Fibroblast of mammary gland (primary cell): Measurements from ENCODE around the gene KDM1A.

Experiments
- DNase-seq: peaks from one replicate; pipeline ENCODE4 v3.0.0-alpha.2; 2010; ENCODE audit warnings: low read depth
- H3K4me3 ChIP-seq: 2 replicates; pipeline ENCODE4 v1.5.1; 2011; ENCODE audit warnings: low read depth, mild to moderate bottlenecking, low read length, moderate library complexity; ENCODE audit not compliant: control insufficient read depth
- CTCF ChIP-seq: conservative IDR thresholded peaks from 2 replicates; pipeline ENCODE4 v1.5.1; 2011; ENCODE audit warnings: low read depth, low read length, inconsistent platforms; ENCODE audit not compliant: control insufficient read depth, insufficient read depth

The KDM1A gene

GRCh38 chr1:23019094-23019862 is at the start of gene KDM1A:
TSS of gene KDM1A (plus strand) at chr1:23019468. CDS start at chr1:23019597, 129 bp downstream.
- peak within 1 kb of the TSS; percentile 95 for H3K4me3 ChIP-seq
- TF ChIP-seq CTCF = no peak
- DNase-seq = peak; percentile 98

DNA sequence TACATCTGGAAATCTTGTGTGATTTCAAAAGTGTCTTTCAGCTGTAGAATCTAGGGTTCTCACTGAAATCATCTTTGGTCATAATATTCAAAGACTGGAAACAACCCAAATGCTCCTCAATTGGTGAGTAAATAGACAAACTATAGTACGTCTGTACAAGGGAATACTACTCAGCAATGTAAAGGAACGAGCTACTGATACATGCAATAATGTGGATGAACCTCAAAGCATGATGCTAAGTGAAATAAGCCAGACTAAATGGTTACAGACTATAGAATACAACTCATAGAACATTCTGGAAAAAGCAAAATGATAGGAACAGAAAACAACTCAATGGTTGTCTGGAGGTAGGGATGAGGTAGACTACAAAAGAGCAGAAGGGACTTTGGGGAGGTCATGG is 49.2 kb upstream of the KDM1A start:
- no peak for DNase-seq
- H3K4me3 ChIP-seq = no peak overlapping the region
- TF ChIP-seq CTCF = no peak

DNA sequence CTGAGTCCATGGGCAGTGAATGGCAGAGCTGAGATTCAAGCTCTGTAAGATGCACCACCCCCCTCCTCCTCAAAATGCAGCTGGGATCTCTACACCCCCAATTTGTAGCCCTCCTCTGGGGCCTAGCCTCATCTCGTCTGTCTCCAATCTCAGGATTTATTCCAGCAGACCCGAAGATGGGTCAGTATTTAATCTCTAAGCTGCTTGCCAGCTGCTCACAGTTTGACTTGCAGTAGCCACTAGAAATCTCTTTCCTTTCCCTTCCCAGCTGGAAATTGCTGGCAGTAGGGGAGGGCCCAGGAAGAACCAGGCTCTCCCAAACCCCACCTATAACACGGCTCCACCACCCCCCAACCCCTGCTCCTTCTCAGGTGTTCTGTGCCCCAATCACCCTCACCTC is 48.1 kb upstream of the KDM1A start:
- no peak for TF ChIP-seq CTCF
- no peak for DNase-seq
- H3K4me3 ChIP-seq = no peak overlapping the region

DNA sequence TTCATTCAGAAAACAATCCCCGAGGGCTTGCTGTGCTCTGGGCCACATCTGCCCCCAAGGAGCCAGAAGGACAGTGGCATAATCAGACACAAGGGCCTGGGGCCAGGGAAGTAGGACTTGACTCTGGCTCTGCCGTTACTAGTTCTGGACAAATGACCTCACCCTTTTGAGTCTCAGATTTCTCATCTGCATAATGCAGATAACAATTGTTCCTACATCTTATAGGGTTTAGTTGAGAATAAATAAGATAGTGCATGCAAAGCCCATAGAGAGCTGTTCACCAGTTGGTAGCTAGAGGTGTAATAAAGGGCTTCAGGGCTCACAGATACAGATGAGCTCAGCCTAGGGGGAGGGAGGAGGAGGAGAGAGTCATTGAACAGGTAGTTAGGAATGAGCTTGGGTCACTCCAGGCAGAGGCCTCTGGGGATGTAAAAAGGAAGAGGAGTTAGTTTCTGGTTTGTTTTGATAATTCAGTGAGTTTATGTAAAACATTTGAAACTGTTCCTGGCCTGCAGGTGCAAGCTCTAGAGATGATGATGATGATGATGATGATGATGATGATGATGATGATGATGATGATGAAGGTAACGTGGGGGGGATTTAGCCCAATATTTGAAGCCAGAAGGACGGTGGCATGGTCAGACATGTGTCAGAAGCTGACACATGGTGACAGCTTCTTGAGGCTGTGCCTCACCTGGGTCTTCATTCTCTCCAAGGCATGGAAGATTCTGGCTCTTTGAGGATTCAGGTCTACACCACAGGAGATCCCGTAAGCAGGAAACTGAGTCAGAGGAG is 47.5 kb upstream of the KDM1A start:
- TF ChIP-seq CTCF = no peak
- H3K4me3 ChIP-seq = no peak overlapping the region
- no peak for DNase-seq

- TF ChIP-seq CTCF = no peak
- no peak within 1 kb of the TSS for H3K4me3 ChIP-seq
- no peak for DNase-seq
These were observed 46.5 kb upstream of the KDM1A start, which contains the start of gene LACTBL1 for GRCh38 chr1:22972760-22973159. TSS of gene LACTBL1 (minus strand) at chr1:22972866. CDS start at chr1:22972316, 550 bp downstream.

DNA sequence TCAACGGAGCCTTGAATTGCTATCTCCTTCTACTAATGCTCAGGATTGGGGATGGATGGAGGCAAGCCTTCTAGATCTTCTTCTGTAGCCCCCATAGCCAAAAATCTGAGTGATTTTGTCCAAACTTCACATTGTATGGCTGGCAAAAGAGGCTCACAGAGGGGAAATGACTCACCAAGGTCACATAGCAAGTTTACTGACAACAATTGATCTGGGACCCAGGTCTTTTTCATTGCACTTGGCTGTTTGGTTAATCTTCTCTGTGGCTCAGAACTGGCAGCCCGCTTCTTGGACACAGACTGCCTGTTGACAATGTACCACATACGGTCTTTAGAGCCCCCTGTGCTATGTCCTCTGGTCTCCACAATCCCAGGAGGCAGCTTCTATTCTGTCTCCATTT is 43.6 kb upstream of the KDM1A start:
- no peak overlapping the region for H3K4me3 ChIP-seq
- no peak for TF ChIP-seq CTCF
- DNase-seq = peak; percentile 30
